Smooth muscle cell of the pulmonary artery (primary cell): Measurements from ENCODE around the gene IFT57. TPM values are rescaled to one million over a fixed set of nuclear protein-coding genes. Genes with fewer than 3 reads are reported as not detected.

ENCODE experiments used
- total RNA-seq: library from RNA; depleted of rRNA; stranded (reverse); fragments of >200 nt; gene quantifications from 2 replicates; pipeline ENCODE4 v1.2.3, GENCODE V29; 2014

IFT57 gene, protein sequence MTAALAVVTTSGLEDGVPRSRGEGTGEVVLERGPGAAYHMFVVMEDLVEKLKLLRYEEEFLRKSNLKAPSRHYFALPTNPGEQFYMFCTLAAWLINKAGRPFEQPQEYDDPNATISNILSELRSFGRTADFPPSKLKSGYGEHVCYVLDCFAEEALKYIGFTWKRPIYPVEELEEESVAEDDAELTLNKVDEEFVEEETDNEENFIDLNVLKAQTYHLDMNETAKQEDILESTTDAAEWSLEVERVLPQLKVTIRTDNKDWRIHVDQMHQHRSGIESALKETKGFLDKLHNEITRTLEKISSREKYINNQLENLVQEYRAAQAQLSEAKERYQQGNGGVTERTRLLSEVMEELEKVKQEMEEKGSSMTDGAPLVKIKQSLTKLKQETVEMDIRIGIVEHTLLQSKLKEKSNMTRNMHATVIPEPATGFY
- 51.1 and 52.0 TPM in 2 replicates for total RNA-seq

DNA sequence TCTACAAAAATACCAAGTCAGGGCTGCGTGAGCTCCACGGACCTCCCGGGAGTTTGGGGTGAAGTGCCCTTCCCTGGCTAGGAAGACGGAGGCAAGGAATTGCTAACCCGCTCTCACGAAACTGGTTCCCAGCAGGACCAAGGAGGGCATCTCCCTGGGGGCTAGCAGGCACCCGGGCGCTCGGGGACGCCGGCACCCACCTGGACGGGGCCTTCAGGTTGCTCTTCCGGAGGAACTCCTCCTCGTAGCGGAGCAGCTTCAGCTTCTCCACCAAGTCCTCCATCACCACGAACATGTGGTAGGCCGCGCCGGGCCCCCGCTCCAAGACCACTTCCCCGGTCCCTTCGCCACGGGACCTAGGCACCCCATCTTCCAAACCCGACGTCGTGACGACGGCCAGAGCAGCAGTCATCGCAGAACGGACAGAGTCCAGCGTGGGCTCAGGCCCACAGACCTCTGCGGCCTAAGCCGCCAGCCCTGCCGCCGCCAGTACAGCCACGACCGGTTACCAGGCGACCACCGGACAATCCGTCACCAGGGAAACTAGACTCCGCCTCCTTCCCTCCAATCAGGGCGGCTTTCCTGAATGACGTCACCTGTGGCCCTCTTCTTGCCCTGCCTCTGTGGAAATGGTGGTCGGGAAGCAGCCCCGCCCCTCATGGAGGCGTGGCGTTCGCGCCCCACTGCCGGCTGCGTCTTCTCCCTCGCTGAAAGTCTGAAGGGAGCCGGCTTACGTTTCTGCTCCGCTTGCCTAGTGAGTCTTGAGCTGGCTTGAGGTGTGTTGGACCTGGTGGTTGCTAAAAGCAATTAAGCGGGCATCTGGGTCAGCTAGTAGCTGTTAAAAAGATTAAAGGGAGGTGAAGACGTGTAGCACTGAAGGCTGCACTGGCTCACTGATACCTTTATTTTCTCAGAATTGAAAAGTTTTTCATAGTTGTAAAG, at the start of gene IFT57:
Gene IFT57, minus strand, starts transcription at position 514 of the 942 bp plus-strand sequence. Its CDS starts 102 bp downstream, at position 412.

Other genes with a start within 250 kb of the IFT57 start
- gene CD47, start 131.4 kb downstream of the IFT57 start, total RNA-seq, result 61.9 and 90.9 TPM in 2 replicates
- not detected in 2 replicates for gene HHLA2, start 74.1 kb upstream of the IFT57 start, total RNA-seq